Smooth muscle cell of trachea (primary cell): ENCODE data around the gene RNF7. TPM values are rescaled to one million over a fixed set of nuclear protein-coding genes. Genes with fewer than 3 reads are reported as not detected.

Source experiments
- total RNA-seq: library from RNA; depleted of rRNA; stranded (reverse); fragments of >200 nt; gene quantifications from 2 replicates; pipeline ENCODE4 v1.2.1, GENCODE V29; 2014

RNF7 gene
- total RNA-seq = 29.1 and 62.4 TPM in 2 replicates

DNA sequence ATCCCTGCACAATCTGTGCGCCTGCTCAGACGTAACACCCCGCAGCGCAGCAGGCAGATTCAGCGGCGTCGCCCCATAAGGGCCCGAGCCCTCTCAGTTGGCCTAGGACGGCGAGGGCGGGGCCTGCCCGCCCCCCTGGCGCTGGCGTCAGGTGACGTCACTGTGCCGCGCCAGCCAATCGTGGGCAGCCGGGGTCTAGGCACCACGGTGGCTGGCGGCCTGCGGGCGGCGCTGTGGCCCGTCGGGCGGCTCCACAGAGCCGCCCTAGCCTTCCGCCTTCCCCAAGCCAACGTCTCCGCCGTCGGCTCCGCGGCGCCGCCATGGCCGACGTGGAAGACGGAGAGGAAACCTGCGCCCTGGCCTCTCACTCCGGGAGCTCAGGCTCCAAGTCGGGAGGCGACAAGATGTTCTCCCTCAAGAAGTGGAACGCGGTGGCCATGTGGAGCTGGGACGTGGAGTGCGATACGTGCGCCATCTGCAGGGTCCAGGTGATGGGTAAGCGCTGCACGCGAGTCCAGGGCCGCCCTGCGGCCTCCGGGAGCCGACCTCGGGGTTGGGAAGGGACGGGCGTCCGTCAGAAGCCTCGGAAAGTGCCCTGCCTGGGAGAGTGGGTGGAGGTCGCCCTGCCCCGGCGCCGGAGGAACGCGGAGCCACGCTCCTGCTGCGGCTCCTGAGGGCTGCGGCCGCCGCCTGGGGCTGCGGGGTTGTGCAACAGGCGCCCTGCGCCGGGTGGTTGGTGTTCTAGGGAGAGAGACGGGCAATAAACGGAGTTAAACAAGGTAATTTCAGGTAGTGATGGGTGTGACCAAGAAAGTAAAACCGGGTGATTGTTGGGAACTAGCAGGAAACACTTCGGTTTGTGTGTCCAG lies at the start of gene RNF7:
Gene RNF7 (plus strand): TSS at position 277 of the 869 bp plus-strand sequence. CDS start 44 bp downstream, at position 321.

DNA sequence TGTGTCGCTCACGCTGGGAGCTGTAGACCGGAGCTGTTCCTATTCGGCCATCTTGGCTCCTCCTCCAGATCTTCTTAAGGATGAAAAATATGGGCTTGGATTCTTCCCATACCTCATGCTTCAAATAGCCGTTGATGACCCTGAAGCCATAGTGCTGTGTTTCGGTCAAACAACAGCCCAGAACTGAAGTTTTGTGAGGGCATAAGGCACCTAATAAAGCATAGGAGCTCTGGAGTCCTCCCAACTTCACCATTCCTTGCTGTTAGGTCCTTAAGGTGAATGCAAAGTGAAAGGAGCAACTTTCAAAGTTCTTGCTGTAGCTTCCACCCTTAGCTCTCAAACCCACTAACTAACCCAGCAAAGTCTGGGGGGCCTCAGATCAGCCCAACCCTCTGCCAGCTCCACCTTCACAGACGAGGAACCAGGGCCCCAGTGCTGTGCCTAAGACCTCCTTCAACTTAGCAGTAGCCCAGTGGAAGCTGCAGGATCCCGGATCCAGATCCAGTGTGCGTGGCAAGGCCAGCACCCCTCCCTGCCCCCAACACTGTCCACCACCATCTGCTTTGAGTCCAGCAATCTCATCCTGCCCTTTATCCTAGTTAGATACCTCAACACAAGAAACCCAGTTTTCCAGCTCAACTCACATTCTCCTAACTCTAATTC lies 25.1 kb downstream of the RNF7 start, which contains the start of gene GRK7:
Gene GRK7 (plus strand): TSS at position 321 of the 663 bp plus-strand sequence. CDS start 14,877 bp downstream, outside the sequence.

Other genes starting within 250 kb of the RNF7 start
- gene GRK7, start 25.1 kb downstream of the RNF7 start, total RNA-seq = under 0.01 TPM in 1 of 2 replicates, not detected in the other
- 35.4 and 69.5 TPM in 2 replicates for gene ATP1B3, start 138.3 kb downstream of the RNF7 start, total RNA-seq